NCI-H526 (cell line): ENCODE data around the gene SH3PXD2A.
A peak's percentile ranks its signal among the peaks of the same experiment; 100 is the strongest.
"Not testable (repeated sequence)": the region's sequence is repeated elsewhere in the genome, so short reads cannot be mapped to it uniquely, and the experiment has no call there.

Experiments used
- DNase-seq, 2 experiments: peaks; one replicate each; lab custom pipeline; 2025; lab: John Stamatoyannopoulos, UW

The SH3PXD2A gene

DNA sequence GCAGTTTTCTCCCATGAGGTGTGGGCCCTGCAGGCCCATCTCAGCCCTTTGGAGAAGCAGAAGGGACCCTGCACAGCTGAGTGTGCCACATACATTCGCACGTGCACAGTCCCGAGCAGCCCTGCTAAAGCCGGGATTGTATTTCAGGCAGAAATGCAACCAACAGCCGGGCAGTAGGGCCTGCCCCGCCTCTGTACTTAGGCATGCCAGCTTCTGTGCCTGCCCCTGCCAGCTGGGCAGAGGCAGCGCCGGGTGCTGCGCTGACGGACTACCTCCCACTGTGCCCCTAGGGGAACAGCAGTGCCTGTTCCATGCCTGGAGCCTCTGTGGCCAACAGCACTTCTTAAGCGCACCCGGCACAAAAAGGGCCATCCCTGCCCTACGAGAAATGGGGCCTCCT lies 191.6 kb downstream of the SH3PXD2A start:
- no peak for DNase-seq

DNA sequence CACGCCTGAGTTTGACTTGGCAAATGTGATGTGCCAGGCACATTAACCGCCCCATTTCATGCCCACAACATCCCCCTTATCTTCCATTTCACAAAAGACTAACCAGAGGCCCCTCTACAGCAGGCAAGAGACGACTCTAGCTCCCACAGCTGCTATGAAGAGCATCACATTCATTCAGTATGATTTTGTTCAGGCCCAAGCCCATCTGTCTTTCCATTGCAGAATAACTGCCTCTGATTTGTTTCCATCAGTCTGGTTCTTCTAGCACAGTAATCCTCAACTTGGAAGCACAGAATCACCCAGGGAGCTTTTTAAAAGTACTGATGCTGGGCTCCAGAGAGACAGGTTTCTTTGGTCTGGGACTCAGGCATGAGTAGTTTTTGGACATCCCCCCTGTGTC lies 192.1 kb downstream of the SH3PXD2A start:
- DNase-seq: no peak

- not testable (repeated sequence) for DNase-seq
Observed at GRCh38 chr10:103662704-103663103, 192.7 kb downstream of the SH3PXD2A start.

GRCh38 chr10:103661198-103661950 lies 194.0 kb downstream of the SH3PXD2A start:
- DNase-seq: no peak

DNA sequence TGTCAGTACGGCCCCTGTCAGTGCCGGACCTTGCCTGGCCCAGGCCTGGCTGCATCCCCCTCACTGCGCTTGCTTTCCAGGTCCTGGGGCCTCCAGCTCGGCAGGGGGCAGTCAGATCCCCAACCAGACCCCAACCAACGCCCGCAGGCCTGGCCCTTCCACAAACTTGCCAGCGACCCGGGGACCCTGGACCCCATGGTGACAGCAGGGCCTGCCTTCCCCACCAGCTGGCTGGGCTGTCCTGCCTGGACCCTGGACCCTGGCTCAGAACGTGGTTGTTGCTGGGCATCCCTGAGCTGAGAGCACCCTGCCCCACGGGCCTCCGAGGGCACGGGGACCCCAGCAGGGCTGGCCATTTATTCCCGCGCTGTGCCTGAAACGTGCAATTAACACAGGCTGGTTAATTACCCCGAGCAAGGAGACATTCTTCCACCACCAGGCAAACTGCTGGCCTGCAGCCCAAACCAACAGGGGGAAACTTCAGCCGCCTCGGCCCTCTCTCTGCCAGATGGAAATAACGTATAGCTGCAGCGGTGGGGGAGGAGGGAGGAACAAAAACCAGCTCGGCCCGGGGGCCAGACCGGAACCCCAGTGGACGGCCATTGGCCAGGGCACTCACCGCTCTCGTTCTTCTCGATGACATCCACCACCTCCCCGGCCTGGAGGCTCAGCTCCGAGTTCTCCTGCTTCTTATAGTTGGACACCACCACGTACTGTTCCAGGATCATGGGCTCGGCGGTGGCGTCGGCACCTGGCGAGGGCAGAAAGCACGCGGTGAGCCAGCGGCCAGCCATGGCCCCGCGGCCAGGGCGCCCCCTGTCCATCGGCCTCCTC lies 194.8 kb downstream of the SH3PXD2A start:
- no peak for DNase-seq

DNA sequence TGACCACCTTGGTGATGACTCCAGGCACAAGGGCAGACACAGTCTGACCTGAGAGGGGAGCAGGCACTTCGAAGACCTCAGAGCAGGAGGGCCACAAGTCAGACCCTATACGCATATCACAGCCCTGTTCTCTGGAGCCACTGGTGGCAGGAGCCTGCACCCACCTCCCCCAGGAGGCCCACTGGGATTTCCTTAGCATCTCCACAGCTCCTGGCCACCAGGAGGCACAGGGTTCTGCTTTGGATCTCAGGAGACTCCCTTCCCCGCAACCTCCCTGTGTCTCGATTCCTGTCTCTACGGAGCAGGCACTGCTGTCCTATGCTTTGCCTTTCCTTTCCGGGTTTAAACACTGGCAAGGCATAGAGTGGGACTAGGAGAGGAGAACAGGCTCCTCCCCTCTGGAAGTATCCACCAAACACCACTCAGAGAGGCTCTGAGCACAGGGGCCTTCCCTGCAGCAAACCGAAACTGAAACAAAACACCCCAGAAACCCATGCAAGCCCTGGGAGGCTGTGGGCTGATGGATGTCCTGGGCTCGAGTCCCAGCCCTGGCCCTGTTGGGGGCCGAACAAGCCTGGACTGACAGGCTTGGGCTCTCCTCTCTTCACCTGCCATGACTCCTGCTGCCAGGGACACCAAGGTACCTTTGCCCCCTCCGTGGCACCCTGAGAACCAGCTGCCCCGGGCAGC lies 195.6 kb downstream of the SH3PXD2A start:
- DNase-seq: no peak

DNA sequence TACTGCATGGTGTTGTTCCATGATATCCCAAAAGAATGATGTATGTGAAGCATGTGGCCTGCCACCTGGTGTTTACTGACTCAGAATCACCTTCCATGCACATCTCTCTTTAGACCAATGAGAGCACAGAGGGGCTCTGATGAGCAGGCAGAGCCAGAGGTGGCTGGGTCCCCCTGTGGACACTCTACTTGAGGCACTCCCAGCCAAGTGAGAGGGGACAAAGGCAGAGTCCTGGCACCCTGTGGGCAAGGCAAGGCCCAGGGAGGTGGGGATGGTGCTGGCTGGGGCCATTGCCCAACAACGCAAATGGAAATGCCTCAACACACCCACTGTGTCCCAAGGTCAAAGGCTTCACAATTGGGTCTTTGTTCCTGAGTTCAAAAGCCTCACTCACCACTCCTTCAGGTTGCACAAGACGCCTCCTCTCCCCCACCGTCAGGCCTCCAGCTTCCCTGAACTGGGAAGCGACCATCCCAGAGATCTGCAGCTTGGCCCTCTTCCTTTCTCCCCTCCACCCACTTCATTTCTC lies 197.3 kb downstream of the SH3PXD2A start:
- DNase-seq: no peak

DNA sequence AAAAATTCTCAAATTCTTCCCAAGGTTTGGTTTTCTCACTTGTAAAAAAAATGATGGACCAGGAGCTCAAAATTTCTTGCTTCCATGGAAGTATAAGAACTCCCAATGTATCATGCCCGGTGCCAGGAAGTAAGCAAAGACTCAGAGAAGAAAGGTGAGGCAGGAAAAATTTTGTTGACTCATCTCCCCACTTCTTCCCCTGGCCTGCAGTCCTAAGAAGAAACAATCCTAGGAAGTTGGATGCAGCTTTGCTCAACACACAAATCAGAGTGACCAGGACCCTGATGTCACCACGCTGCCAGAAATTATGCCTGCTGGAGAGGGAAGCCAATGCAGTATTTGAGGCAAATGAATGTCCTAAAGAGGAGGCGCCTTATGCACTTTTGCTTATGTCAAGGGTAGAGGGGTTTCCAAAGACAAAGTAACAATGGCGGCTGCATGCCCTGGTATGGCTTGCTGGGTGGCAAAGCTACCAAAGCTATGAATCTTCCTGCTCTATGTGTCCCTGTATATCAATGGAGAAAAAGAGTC lies 198.2 kb downstream of the SH3PXD2A start:
- DNase-seq: no peak

DNA sequence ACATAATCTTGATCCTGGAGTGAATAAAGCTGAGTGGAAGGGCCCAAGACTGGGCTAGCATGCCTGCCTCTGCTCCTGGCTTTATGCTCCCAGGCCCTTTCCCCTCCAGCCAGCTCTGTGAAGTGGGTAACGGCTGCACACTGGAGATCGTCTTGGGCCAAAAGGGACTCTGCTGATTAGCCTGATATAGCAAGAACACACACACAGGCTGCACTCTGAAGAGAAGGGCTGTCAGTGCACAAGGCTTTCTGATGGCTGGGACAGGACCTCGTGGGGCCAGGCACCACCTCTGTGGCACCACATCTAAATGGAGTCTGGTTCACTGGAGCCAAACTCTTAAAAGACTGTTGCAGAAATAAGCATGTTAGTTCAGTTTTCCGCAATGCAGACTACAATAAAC lies 200.5 kb downstream of the SH3PXD2A start:
- no peak for DNase-seq

DNA sequence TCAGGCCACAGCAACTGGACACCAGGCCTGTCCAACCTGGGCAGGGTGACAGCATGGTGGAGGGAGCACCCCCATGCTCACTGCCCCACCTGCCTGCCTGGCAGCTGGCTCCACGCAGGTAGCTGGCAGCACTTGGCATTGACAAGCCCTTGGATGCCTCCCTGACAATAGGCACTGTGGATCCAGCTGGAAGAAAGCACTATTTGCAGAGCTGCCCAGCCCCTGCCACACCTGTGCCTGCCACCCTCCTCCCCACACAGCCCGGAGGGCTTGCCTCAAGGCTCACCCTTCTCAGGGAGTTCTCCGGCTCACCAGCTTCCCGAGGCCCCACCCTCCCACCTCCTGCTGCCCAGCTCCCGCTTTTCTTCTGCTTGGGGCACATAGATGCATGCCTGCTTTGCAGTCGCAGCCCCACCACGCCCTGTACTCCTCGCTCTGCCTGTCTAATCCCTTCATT lies 201.8 kb downstream of the SH3PXD2A start:
- DNase-seq: no peak

DNA sequence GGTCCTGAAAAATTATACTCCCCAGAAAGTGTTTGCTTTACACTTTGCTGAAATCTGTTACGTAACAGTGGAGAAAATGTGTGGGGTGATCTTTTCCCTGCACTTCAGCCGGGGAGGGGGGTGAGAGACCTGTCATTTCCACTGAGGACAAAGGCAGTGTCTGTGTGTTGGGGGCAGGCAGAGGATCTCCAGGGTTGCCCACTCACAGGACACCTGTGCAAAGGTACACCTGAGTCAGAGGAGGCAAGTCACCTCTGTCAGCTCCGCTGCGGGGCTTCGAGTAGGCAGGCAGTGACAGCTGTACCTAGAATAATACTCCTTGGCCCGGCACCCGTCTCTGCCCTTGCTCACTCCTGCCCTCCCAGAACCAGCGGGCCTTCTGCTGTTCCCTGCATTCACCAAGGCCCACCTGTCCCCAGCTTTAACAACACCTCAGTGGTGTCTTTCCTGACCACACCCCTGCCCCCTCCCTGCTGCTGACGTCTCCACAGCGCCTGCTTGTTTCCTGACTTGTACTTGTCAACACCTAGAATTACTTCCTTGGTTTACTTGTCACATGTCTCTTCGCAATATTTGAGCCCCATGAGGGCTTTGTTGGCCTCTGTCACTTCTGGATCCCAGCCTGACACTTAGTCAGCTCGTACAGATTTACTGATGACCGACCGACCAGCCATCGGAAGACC lies 202.6 kb downstream of the SH3PXD2A start:
- no peak for DNase-seq

GRCh38 chr10:103651783-103652476 lies 203.4 kb downstream of the SH3PXD2A start:
- DNase-seq: no peak

DNA sequence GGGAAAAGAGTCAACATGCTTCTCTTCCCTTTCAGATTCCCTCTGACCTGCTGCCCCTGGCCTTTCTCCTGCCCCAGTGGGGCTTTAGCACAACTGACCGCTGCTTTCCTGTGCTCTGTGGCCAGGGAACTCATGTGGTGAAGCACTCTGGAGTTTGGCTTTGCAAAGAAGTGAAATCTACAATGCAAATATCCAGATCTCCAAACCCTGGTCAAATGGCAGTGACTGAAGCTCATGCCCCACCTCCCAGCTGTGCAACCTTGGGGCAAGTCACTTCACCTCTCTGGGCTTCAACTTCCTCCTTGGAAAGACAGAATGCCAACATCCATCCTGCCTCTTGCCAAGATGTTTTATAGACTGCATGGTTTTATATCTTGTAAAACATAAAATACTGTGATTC lies 204.0 kb downstream of the SH3PXD2A start:
- no peak for DNase-seq

GRCh38 chr10:103649654-103650423 lies 205.5 kb downstream of the SH3PXD2A start:
- DNase-seq: peak in 1 of 2 experiments; percentile 31

- DNase-seq: no peak
Observed at GRCh38 chr10:103648636-103649532, 206.5 kb downstream of the SH3PXD2A start.

- no peak for DNase-seq
Observed at GRCh38 chr10:103648251-103648635, 207.1 kb downstream of the SH3PXD2A start.

- DNase-seq: no peak
Observed at GRCh38 chr10:103646304-103646703, 209.1 kb downstream of the SH3PXD2A start.

DNA sequence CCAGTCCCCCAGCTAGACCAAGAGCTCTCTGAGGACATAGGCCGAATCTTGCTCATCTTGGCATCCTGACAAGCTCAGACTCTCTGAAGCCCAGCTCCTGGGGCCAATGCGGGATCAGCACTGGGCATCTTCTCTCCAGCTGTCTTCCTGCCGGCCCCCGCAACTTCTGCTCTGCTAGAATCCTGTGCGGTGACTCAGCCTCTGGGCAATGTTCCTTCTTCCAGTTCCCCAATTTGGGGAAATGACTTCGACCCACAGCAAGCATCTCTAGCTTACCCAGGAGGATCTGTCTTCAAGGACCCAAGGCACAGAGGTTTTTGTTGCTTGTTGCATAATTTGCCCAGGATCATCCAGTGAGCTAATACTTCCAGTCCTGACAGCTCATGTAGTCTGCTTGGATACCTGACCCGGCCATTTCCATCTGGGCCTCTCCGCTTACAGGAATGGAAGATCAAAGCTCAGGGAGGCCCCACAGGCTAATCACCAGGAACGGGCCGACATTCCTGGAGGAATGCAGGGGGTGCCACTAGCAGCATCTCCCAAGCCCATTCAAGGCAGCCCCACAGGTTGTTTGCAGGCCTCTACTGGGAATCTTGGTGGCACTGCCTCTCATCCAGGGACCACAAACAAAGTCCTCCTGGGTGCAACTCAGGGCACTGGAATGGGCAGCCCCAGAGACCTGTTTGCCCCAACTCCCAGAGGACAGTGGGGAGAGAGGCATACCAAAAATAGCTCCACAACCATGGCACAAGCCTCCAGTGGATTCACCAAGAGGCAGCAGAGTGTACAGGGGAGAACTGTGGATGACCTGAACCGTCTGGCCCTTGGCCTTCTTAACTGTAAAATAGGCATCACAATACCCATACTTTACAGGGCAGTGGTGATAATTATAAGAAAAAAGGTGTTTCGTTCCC lies 210.0 kb downstream of the SH3PXD2A start:
- no peak for DNase-seq
